Right atrium auricular region (tissue), 2 donors: ENCODE measurements around the gene BRD4. TPM values are rescaled to one million over a fixed set of nuclear protein-coding genes. Genes with fewer than 3 reads are reported as not detected.

Experiments
- DNase-seq: peaks from one replicate; pipeline ENCODE4 v3.0.0-alpha.2; 2019; ENCODE audit warnings: low spot score
- H3K27ac ChIP-seq, 2 donors: fragments of 200-600 bp; sonication (generic); 1 replicate in 1 of 2; 2 replicates in 1 of 2; pipeline ENCODE4 v1.5.1; 2016 to 2019
- H3K27me3 ChIP-seq, 2 donors: fragments of 200-600 bp; sonication (generic); one replicate each; pipeline versions ENCODE4 v1.5.1 to v1.6.0; 2017 to 2019
- H3K36me3 ChIP-seq: fragments of 200-600 bp; sonication (generic); one replicate; pipeline ENCODE4 v1.5.1; 2016
- H3K4me1 ChIP-seq, 2 donors: fragments of 200-600 bp; sonication (generic); one replicate each; pipeline versions ENCODE4 v1.5.1 to v1.6.0; 2017 to 2019
- H3K4me3 ChIP-seq, 2 donors: fragments of 200-600 bp; sonication (generic); 1 replicate in 1 of 2; 2 replicates in 1 of 2; pipeline ENCODE4 v1.5.1; 2017 to 2019; ENCODE audit warnings: mild to moderate bottlenecking in 1 of 2, moderate library complexity in 1 of 2
- H3K9me3 ChIP-seq, 2 donors: fragments of 200-600 bp; sonication (generic); one replicate each; pipeline ENCODE4 v1.5.1; 2019
- total RNA-seq, 2 donors: library from RNA; depleted of rRNA; stranded (reverse); fragments of >200 nt; gene quantifications; one replicate each; pipeline ENCODE4 v1.1.0, GENCODE V29; 2016
- TF ChIP-seq, protein P1 (sequence below), 2 donors: fragments of 200-600 bp; sonication (generic); IDR thresholded peaks; one replicate each; pipeline ENCODE4 v1.5.1; 2019; ENCODE audit warnings: antibody characterized with exemption in 2 of 2

BRD4 gene
- total RNA-seq, 2 donors from 2014 or later, result 23.6 to 41.0 TPM

DNA sequence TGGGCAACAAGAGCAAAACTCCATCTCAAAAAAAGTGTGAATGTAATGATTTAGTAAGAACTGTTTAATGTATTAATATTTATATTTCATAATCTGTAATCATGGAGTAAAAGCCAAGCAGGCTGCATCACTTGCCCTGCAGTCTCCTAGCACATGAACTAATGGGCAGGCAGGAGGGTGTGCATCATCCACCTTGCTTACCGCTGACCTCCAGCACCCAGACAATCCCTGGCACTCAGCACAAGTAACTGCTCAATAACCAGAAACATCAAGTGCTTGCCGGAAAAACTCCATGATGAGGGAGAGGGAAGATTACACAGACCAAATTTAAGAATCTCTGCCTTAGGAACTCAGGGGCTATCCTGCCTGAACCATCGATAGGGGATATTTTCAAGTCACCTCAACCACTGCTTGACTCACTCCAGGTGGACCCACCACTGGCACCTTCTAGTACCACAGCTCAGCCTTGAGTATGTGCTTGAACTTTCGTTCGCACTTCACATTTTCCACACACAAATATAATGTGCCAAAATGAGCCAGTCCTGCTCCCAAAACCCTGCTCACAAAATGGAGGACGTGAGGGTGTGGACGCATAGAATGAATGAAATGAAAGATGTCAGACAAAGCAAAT lies 18.6 kb downstream of the BRD4 start:
- Histone ChIP-seq H3K4me1 (peaks cover 3 to 65% of the 10 kb centered on the region in 2 donors), H3K9me3 (no peaks in the 10 kb centered on the region), H3K36me3 (no peaks in the 10 kb centered on the region), H3K4me3 (no peak overlapping the region), H3K27me3 (no peaks in the 10 kb centered on the region), H3K27ac (no peak overlapping the region)
- TF ChIP-seq, protein P1, sequence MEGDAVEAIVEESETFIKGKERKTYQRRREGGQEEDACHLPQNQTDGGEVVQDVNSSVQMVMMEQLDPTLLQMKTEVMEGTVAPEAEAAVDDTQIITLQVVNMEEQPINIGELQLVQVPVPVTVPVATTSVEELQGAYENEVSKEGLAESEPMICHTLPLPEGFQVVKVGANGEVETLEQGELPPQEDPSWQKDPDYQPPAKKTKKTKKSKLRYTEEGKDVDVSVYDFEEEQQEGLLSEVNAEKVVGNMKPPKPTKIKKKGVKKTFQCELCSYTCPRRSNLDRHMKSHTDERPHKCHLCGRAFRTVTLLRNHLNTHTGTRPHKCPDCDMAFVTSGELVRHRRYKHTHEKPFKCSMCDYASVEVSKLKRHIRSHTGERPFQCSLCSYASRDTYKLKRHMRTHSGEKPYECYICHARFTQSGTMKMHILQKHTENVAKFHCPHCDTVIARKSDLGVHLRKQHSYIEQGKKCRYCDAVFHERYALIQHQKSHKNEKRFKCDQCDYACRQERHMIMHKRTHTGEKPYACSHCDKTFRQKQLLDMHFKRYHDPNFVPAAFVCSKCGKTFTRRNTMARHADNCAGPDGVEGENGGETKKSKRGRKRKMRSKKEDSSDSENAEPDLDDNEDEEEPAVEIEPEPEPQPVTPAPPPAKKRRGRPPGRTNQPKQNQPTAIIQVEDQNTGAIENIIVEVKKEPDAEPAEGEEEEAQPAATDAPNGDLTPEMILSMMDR (IDR thresholded peaks at IDR 0.05), result no peak
- no peak for DNase-seq

DNA sequence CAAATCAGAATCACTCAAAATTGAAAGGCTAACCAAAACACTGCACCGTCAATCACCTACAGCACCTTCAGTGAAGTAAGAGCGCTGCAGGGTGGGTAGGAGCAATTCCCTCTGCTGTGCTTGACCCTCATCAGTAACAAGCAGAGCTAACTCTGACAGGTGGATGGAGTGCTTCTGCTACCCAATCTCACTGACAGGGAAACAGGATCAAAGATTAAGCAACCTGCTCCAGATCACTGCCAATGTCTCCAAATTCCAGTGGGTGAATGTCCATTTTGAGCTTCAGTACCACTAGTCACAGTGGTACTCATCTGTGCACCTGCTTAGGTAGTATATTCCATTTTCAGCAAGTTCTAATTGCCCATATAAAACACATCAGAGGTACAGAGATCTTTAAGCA lies 25.2 kb downstream of the BRD4 start:
- no peak overlapping the region for H3K4me3 ChIP-seq
- no peaks in the 10 kb centered on the region for H3K9me3 ChIP-seq
- H3K27me3 ChIP-seq, result no peaks in the 10 kb centered on the region
- no peaks in the 10 kb centered on the region for H3K36me3 ChIP-seq
- TF ChIP-seq, protein P1 (IDR thresholded peaks at IDR 0.05), result no peak
- no peak for DNase-seq
- H3K27ac ChIP-seq, result no peak overlapping the region
- peaks cover 0 to 60% of the 10 kb centered on the region in 2 donors for H3K4me1 ChIP-seq

DNA sequence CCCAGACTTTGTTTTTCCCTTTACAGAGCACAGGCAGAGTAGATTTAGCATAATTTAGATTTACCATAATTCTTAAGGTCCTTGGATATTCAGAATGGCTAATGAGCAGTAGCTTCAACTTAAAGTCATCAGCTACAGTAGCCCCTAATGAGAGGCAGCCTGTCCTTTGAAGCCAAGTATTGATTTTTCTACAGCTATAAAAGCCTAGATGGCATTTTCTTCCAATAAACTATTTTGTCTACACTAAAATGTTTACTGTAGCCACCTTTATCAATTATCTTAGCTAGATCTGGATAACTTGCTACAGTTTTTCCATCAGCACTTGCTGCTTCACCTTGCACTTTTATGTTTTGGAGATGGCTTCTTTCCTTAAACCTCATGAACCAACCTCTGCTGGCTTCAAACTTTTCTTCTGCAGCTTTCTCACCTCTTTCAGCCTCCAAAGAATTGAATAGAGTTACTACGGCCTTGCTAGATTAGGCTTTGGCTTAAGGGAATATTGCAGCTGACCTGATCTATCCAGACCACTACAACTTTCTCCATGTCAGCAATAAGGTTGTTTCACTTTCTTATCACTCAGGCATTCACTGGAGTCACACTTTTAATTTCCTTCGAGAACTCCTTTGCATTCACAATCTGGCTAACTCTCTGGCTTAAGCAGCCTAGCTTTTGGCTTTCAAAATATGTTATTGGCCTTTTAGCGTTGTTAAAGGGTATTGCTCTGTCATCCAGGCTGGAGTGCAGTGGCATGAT lies 26.6 kb downstream of the BRD4 start:
- TF ChIP-seq, protein P1 (IDR thresholded peaks at IDR 0.05), result no peak
- Histone ChIP-seq H3K9me3 (no peaks in the 10 kb centered on the region), H3K36me3 (no peaks in the 10 kb centered on the region), H3K4me1 (peaks cover 0 to 66% of the 10 kb centered on the region in 2 donors), H3K27me3 (no peaks in the 10 kb centered on the region), H3K4me3 (no peak overlapping the region), H3K27ac (no peak overlapping the region)
- DNase-seq, result no peak

DNA sequence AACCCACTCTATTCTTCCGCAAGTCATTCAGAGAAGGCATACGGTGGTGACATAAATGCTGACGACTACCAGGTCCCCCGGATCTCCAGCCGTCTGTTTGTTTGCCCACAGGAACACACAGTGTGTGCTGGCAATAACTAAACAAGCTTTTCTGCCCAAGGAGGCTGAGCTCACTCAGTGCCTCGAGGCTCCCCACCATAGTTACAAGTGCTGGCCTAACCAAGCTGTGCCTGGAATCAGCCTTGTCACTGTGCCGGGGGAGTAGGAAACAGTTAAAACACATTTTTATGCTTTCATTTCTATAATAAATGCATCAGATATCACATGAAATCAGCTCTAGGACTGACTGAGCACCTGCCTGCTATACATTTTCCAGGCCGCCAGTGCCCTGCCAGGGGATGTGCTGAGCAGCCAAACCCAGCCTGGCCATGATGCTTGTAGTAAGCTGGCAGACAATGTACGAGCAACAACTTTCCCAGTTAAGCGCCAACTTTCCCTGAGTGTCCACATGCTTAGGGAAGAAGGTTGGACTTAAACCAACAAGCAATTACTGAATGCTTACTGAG lies 28.1 kb downstream of the BRD4 start:
- no peak overlapping the region for H3K27ac ChIP-seq
- H3K27me3 ChIP-seq, result no peaks in the 10 kb centered on the region
- H3K4me1 ChIP-seq, result peaks cover 0 to 66% of the 10 kb centered on the region in 2 donors
- H3K9me3 ChIP-seq, result no peaks in the 10 kb centered on the region
- TF ChIP-seq, protein P1 (IDR thresholded peaks at IDR 0.05), result no peak
- H3K4me3 ChIP-seq, result no peak overlapping the region
- H3K36me3 ChIP-seq, result no peaks in the 10 kb centered on the region
- no peak for DNase-seq

DNA sequence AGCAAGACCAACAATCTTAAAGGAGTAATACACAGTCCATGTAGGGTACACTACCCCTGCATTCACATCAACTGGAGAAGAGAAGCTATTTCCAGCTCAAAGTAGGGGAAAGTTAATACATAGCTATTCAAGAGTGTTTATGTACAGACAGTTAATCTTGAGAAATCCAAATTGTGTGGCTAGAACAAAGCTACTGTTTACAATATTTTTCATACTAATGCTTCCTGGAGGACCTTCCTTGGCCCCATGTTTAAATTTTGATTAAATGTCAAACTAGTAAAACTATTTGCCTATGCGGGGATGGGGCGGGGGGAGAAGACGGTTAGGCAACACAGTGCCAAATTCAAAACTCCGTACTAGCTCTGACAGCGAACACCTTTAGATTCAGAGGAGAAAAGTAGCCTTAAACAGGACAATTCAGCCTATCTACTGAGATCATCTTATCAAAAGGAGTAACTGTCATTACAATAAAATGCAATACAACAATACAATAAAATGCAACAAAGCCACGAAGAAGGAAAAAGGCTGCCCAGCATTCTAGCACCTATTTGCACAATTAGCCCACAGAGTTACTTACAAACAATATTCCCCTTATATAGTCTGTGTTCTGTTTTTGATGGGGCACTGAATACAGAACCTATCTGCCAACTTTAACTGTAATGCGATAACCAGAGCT lies 29.1 kb downstream of the BRD4 start:
- Histone ChIP-seq H3K4me1 (peaks cover 0 to 76% of the 10 kb centered on the region in 2 donors), H3K36me3 (no peaks in the 10 kb centered on the region), H3K4me3 (no peak overlapping the region), H3K27ac (no peak overlapping the region), H3K27me3 (no peaks in the 10 kb centered on the region), H3K9me3 (no peaks in the 10 kb centered on the region)
- TF ChIP-seq, protein P1 (IDR thresholded peaks at IDR 0.05), result no peak
- no peak for DNase-seq
